A549 treated with dexamethasone at 1 μM for 4 hours (cell line): ENCODE data around the gene DPP4. TPM values are rescaled to one million over a fixed set of nuclear protein-coding genes. Genes with fewer than 3 reads are reported as not detected.

Experiments
- total RNA-seq: library from RNA; stranded (reverse); fragments of 200-300 nt; extraction: Qiagen RNA extraction; gene quantifications from 5 replicates; pipeline ENCODE4 v1.2.3, GENCODE V29; 2022

Gene DPP4
- total RNA-seq: 0.98 to 1.4 TPM (median 1.2 TPM) in 5 replicates

GRCh38 chr2:162073888-162074631, at the start of gene DPP4:
Gene DPP4 (minus strand): TSS chr2:162074215. CDS start chr2:162073981, 234 bp downstream.

Other genes with a start within 250 kb of the DPP4 start
- 0.07 to 0.18 TPM in 2 of 5 replicates, not detected in the others for gene GCG, start 78.0 kb upstream of the DPP4 start, total RNA-seq
- gene FAP, start 169.2 kb upstream of the DPP4 start, total RNA-seq: 0.08 TPM in 1 of 5 replicates, not detected in the others
- gene IFIH1, start 244.5 kb upstream of the DPP4 start, total RNA-seq: 0.92 to 1.1 TPM (median 1.1 TPM) in 5 replicates